ENCODE measurements around the gene CEBPB. TPM values are rescaled to one million over a fixed set of nuclear protein-coding genes. Genes with fewer than 3 reads are reported as not detected.

CEBPB gene
- total RNA-seq, 4 donors from 2014 or later: 110 to 267 (median 166) TPM

DNA sequence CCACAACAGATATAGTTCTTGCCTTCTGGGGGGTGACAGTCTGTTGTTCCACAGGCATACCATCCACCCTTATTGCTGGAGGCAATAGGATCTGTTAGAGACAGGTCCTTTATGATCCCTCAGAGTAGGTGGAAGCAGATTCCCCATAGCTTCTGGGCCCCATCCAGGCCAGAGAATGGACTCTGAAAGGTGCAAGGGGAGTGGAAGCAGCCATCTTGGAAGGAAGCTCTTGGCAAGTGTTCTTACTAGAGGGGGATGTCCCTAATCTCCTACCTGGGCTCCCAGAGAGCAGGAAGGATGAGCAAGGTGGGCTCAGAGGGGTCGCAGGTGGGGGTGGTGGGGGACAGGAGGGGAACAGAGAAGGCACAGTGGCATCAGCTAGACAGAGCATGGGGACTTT is 33.4 kb downstream of the CEBPB start:
- TF ChIP-seq, protein P1, sequence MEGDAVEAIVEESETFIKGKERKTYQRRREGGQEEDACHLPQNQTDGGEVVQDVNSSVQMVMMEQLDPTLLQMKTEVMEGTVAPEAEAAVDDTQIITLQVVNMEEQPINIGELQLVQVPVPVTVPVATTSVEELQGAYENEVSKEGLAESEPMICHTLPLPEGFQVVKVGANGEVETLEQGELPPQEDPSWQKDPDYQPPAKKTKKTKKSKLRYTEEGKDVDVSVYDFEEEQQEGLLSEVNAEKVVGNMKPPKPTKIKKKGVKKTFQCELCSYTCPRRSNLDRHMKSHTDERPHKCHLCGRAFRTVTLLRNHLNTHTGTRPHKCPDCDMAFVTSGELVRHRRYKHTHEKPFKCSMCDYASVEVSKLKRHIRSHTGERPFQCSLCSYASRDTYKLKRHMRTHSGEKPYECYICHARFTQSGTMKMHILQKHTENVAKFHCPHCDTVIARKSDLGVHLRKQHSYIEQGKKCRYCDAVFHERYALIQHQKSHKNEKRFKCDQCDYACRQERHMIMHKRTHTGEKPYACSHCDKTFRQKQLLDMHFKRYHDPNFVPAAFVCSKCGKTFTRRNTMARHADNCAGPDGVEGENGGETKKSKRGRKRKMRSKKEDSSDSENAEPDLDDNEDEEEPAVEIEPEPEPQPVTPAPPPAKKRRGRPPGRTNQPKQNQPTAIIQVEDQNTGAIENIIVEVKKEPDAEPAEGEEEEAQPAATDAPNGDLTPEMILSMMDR (IDR thresholded peaks at IDR 0.05; ENCODE audit: low read depth): no peak

DNA sequence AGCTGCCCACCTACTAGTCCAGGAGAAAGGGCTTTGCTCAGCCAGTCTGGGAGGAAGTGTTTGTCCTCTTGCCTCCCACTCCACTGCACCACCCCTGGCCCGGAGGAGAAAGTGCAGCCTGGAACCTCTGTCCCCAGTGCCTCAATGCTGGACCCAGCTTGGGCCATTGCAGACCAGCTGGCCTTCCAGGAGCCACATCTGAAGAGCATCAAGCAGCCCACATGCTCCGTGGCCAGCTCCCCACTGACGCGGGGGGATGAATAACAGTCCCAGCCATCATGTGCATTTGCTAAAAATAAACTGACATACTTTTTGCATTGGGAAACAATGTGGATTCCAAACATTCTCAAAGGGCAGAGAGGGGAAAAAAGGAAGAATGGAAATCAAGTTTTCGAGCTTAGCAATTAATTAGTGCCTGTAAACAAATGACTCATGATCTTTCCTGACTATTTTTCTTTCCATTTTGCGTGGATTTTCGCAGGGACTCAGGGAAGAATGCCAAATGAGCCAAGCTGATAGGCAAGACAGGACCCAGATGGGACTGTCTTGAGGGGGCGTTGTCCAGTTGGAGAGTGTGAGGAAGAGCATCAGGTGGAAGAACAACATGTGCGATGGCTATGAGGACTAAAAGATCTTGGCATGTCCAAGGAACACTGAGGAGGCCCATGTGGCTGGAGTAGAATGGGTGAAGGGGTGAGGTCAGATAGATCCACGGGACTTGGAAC is 34.1 kb downstream of the CEBPB start:
- TF ChIP-seq, protein P1 (IDR thresholded peaks at IDR 0.05; ENCODE audit: low read depth): no peak

DNA sequence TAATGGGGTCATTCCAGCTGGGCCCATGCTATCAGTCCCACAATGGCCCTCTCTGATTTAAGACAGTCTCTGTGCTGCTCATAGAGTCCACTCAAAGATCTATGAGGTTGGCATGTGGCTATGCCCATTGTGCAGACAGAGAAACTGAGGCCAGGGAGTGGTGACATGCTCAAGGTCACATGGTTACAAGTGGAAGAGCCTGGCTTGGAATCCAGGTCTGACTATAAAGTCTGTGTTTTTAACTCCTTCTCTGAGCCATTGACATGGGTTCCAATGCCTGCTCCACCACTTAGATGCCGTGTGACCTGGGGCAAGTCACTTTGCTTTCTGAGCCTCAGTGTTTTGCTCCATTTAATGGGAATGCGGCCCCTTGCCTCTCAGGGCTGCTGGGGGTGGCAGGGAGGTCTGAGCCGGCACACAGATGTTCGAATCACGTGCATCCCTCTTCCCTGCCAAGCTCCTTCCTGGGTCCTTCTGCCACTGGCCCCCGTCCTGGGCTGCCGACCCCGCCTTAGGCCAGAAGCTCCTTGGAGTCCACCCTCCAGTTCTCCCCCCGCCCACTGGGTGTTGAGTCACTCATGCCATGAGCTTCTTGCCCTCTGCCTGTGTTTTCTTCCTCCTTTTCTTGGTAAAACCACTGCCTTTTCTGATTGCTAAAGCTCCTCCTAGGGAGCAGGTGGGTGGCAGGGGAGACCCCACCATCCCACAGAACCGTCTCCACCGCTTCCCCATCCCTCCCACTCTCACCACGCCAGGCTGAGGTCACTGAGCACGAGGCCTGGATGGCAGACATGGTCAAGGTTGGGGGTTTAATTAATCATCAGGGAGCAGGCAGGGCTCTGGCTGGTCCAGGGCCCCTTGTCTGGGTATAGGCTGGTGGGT is 35.7 kb downstream of the CEBPB start:
- TF ChIP-seq, protein P1 (IDR thresholded peaks at IDR 0.05; ENCODE audit: low read depth): no peak

DNA sequence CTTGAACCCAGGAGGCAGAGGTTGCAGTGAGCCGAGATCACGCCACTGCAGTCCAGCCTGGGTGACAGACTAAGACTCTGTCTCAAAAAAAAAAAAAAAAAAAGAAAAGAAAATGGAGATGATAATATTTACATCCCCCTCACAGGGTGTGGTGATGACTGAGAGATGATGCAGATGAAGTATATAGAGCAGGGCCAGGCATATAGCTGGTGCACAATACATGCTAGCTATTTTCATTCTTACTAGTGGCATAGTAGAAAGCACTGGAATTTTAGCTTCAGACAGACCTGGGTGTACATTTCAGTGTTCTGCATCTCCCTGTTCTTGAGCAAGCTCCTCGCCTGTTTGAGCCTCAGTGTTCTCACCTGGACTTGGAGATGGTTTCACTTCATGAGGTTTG is 36.9 kb downstream of the CEBPB start:
- TF ChIP-seq, protein P1 (IDR thresholded peaks at IDR 0.05; ENCODE audit: low read depth): no peak

DNA sequence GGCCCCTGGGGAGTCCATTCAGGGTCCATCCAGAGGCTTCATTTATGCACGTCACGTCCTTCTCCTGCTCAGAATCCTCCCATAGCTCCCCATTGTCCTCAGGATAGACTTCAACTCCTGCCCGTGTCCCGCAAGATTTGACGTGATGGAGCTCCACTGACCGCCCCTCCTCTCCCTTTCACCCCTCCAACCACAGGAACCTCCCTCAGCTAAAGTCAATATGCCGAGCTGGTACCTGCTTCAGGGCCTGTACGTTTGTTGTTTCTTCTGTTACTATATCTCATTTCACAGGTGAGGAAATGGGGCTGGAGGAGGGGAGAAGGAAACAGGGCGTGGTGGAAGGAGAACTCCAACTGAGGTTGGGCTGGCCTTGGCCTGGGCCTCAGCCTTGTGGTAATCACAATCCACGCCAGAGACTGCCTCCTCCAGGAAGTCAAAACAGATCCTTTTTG is 38.6 kb downstream of the CEBPB start:
- TF ChIP-seq, protein P1 (IDR thresholded peaks at IDR 0.05; ENCODE audit: low read depth): no peak

DNA sequence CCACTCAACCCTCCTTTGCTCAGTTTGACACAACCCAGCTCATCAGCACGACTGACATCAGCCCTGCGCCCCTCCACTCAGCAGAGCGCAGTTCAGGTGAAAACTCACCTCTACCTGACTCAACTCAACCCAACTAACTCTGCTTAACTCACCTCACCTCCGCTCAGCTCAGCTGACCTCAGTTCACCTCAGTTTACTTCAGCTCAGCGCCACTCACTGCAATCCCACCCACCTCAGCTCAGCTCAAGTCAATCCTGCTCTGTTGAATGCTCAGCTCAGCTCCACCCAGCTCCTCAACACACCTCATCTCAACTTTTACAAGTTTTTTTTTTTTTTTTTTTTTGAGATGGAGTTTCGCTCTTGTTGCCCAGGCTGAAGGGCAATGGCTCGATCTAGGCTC is 39.6 kb downstream of the CEBPB start:
- TF ChIP-seq, protein P1 (IDR thresholded peaks at IDR 0.05; ENCODE audit: low read depth): no peak
